Measurements from ENCODE around the gene ERO1A.
"Not testable (repeated sequence)": the region's sequence is repeated elsewhere in the genome, so short reads cannot be mapped to it uniquely, and the experiment has no call there.

ERO1A gene, protein sequence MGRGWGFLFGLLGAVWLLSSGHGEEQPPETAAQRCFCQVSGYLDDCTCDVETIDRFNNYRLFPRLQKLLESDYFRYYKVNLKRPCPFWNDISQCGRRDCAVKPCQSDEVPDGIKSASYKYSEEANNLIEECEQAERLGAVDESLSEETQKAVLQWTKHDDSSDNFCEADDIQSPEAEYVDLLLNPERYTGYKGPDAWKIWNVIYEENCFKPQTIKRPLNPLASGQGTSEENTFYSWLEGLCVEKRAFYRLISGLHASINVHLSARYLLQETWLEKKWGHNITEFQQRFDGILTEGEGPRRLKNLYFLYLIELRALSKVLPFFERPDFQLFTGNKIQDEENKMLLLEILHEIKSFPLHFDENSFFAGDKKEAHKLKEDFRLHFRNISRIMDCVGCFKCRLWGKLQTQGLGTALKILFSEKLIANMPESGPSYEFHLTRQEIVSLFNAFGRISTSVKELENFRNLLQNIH

GRCh38 chr14:52695481-52696091 is at the start of gene ERO1A:
ERO1A (minus strand) TSS chr14:52695558; CDS start chr14:52695481, 77 bp downstream.
- DNase-seq (ENCODE audit: low read depth), result peak; percentile 50

- no peak for DNase-seq (ENCODE audit: low read depth)
Observed at GRCh38 chr14:52741865-52742264, 46.5 kb upstream of the ERO1A start.

DNA sequence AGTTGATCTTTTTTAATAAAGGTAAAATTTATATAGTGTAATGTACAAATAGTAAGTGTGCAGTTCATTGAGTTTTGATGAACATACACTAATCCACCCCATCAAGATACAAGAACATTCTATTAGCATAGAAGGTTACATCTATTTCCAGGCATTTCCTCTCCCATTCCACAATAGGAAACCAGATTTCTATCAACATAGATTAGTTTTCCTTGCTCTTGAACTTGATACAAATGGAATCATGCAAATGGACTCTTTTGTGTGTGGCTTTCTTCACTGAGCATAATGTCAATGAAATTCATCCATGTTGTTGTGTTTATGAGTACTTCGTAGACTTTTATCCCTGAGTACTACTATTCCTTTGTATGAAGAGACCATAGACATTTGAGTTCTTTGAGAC is 45.4 kb upstream of the ERO1A start:
- no peak for DNase-seq (ENCODE audit: low read depth)

DNA sequence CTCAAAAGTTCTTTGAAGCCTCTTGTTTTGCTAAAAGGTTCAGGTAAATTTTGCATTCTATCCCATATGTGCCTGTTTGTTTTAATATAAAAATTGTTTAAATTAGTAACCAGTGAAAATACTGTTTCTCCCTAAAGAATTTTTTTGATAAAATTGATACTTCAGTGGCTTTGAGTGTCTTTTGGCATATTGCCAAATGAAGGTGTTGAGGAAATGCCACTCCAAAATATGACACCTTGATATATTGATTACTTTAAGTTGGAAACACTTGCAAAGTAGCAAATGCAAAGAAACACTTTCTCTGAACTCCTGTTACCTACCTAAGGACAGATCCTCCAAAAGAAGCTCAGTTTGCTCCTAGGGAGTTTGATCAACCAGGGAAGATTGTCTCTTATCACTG is 43.1 kb upstream of the ERO1A start:
- DNase-seq (ENCODE audit: low read depth), result no peak

- no peak for DNase-seq (ENCODE audit: low read depth)
Observed at GRCh38 chr14:52735921-52736489, 40.6 kb upstream of the ERO1A start.

- DNase-seq (ENCODE audit: low read depth), result no peak
Observed at GRCh38 chr14:52733824-52734223, 38.5 kb upstream of the ERO1A start.

GRCh38 chr14:52730709-52731111 is 35.4 kb upstream of the ERO1A start:
- DNase-seq (ENCODE audit: low read depth), result no peak

- peak; percentile 83 for DNase-seq (ENCODE audit: low read depth)
Observed at GRCh38 chr14:52729925-52730708, 34.8 kb upstream of the ERO1A start, which contains the start of gene STYX. STYX (plus strand) TSS chr14:52730166; CDS start chr14:52730475, 309 bp downstream.

- no peak for DNase-seq (ENCODE audit: low read depth)
Observed at GRCh38 chr14:52729585-52729924, 34.2 kb upstream of the ERO1A start.

DNA sequence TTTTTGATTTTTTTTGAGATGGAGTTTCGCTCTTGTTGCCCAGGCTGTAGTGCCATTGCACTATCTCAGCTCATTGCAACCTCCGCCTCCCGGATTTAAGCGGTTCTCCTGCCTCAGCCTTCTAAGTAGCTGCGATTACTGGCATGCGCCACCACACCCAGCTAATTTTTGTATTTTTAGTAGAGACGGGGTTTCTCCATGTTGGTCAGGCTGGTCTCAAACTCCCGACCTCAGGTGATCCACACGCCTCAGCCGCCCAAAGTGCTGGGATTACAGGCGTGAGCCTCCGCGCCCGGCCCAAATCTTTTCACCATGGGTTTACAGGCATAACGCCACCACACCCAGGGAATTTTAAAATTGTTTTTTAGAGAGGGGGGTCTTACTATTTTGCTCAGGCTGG is 33.7 kb upstream of the ERO1A start:
- not testable (repeated sequence) for DNase-seq (ENCODE audit: low read depth)

DNA sequence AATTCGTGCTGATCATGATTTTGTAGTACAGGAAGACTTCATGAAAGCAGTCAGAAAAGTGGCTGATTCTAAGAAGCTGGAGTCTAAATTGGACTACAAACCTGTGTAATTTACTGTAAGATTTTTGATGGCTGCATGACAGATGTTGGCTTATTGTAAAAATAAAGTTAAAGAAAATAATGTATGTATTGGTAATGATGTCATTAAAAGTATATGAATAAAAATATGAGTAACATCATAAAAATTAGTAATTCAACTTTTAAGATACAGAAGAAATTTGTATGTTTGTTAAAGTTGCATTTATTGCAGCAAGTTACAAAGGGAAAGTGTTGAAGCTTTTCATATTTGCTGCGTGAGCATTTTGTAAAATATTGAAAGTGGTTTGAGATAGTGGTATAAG is 32.2 kb upstream of the ERO1A start:
- DNase-seq (ENCODE audit: low read depth), result not testable (repeated sequence)

DNA sequence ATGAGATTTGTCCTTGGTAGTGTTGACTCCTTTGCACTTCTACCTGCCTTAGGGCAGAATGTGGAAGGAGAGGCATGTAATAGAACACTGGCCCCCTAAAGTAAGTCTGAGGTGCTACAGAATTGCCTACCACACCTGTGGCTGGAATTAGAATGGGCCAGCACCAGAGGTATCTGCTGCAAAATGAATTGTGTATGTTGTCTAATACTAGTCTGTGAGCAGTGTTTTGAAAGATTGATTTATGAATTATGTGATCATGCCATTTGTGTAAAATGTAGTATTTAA is 28.9 kb upstream of the ERO1A start:
- no peak for DNase-seq (ENCODE audit: low read depth)

GRCh38 chr14:52723514-52724359 is 28.4 kb upstream of the ERO1A start:
- DNase-seq (ENCODE audit: low read depth), result no peak

DNA sequence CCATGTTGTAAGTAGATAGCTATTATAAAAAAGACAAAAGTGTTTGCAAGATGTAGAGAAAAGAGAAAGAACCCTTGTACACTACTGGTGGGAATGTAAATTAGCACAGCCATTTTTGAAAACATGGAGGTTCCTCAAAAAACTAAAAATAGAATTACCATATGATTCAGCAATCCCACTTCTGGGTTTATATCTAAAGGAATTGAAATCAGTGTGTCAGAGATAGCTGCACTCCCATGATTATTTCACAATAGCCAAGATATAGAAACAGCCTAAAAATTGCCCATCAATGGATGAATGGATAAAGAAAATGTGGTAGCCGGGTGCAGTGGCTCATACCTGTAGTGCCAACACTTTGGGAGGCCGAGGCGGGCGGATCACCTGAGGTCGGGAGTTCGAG is 20.8 kb upstream of the ERO1A start:
- DNase-seq (ENCODE audit: low read depth), result no peak

DNA sequence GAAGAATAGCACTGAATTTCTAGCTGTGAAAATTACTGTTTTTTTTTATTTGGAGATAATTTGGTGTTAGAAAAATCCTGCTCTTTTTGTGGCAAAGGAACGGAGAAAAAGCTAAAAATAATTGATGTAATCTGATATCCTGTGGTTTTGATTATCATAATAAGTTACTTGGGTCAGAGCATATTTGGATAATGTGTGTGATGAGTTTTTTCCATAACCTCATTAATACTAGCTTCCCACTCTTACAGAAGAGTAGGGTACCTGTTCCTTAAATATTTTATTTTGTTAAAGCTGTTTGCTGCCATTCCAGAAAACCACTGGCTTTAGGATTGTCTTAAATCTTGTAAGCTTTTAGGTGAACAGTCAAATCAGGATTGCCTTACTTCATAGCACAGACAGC is 16.3 kb upstream of the ERO1A start:
- no peak for DNase-seq (ENCODE audit: low read depth)

DNA sequence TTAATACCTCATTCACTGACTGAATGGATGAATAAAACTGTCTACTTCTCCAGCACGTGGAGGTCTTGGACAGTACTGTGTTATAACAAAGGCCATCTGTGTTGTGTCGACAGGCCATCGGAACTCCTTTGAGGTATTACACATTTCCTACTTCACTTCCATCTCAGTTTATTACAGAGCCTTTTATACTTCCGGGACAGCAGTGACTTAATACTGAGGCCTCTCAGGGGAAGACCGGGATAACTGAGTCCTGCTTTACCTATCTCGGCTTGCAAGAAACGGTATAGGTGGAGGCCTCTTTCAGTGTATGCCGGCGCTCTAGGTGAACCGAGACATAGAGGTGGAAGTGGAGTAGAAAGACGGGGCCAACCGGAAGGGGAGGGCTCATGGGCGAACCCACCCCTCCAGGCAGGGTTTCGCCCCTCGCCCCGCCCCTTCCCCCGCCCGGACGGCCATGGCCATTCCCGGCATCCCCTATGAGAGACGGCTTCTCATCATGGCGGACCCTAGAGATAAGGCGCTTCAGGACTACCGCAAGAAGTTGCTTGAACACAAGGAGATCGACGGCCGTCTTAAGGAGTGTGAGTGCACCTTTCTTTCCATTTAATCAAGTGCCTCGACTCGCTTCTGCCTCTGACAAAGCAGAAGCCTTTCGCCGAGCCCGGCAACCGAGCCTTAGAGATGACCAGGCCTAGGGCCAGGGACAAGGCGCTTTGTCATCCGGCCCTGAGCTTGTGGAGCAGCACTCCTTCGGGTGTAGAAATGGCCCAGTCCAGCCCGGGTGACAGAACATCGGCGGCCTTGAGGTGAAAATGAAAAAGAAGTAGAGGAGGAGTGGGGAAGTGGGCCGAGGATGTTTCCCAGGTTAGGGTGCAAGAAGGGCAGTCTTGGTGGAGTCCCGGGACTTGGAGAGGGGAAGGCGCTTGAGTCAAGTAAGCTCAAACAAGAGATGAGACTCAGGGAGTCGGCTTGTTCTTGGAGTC is 11.7 kb upstream of the ERO1A start, which contains the start of gene PSMC6:
Gene PSMC6 (plus strand): TSS at position 477 of the 983 bp plus-strand sequence. CDS start 20 bp downstream, at position 497.
- DNase-seq (ENCODE audit: low read depth), result peak; percentile 61

DNA sequence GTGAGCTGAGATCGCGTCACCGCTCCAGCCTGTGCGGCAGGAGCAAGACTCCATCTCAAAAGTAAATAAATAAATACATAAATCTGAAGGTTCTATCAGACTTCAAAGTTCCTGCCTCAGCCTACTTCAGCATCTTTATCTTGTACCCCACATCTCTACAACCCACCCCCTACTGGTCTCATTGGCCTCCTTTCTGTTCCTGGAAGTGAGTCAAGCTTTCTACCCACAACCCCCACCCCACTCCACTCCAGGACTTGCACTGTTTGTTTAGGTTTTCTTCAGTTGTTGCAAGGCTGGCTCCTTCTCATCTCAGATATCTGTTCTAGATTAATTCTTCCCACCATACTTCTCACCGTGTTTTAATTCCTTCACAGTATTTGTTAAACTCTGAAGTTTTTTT is 10.9 kb upstream of the ERO1A start:
- no peak for DNase-seq (ENCODE audit: low read depth)

GRCh38 chr14:52703664-52704063 is 8.3 kb upstream of the ERO1A start:
- no peak for DNase-seq (ENCODE audit: low read depth)

DNA sequence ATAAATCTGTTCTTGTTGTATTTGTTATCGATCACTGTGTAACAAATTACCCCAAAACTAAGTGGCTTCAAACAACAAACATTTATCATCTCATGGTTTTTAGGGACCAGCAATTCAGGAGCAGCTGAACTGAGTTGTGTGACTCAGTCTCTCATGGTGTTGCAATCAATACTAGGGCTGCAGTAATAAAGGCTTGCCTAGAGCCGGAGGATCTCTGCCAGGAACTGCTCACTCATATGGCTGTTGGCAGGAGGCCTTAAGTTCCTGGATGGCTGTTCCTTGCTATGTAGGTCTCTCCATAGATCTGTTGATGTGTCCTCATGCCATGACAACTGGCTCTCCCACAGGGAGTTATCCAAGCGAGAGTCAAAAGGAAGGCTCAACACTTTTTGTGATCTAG is 7.9 kb upstream of the ERO1A start:
- DNase-seq (ENCODE audit: low read depth), result peak; percentile 77

GRCh38 chr14:52701223-52701622 is 5.9 kb upstream of the ERO1A start:
- DNase-seq (ENCODE audit: low read depth), result no peak

All from HS-5 (cell line).